ENCODE results near the gene NOP14. TPM values are rescaled to one million over a fixed set of nuclear protein-coding genes. Genes with fewer than 3 reads are reported as not detected.

The NOP14 gene
- total and polyA plus RNA-seq, 9 donors = 13.6 to 39.7 (median 28.3) TPM

- H3K9me3 ChIP-seq = no peaks in the 10 kb centered on the region
- no peaks in the 10 kb centered on the region for H3K4me1 ChIP-seq (ENCODE audit: insufficient read depth)
- no peak for DNase-seq
- no peak for TF ChIP-seq POLR2A (IDR thresholded peaks at IDR 0.05)
- no peak for TF ChIP-seq CTCF (IDR thresholded peaks at IDR 0.05)
- no peak for TF ChIP-seq EP300 (IDR thresholded peaks at IDR 0.05)
- no peak overlapping the region for H3K27ac ChIP-seq
- intact Hi-C loops (cut with DNase I) = loop anchor here in 1 of 4 donors (10.0 kb wide), 1 partner anchor 46 kb away; no protein-coding TSS in a partner anchor
- no peak overlapping the region for H3K4me3 ChIP-seq
- no peaks in the 10 kb centered on the region for H3K27me3 ChIP-seq
- WGBS, 3 donors = 78 to 81% (median 79%) methylated on average over 7 of the region's 7 CpGs
- no peaks in the 10 kb centered on the region for H3K36me3 ChIP-seq
These were observed 52.8 kb downstream of the NOP14 start for GRCh38 chr4:2910409-2910808.

DNA sequence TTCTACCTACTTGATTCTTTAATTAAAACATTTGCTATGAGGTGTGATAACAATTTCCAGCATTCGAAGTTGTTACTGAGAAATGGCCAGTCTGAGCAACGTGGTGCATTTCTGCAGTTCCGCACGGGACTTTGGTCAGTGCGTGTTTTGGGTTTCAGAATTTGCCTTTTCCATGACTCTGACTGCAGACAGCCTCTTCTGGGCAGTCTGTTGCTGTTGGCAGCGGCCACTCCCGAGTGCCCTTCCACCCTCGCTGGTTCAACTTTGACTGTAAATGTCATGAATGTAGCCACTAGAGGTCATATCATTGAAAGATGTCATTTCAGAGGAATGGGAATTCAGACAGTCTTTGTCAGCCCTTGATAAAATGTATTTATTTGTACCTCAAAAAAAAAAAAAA, 53.6 kb downstream of the NOP14 start:
- no peaks in the 10 kb centered on the region for H3K27me3 ChIP-seq
- 75 to 82% (median 81%) methylated on average over 8 of the region's 8 CpGs for WGBS, 3 donors
- no peaks in the 10 kb centered on the region for H3K36me3 ChIP-seq
- H3K4me1 ChIP-seq (ENCODE audit: insufficient read depth) = no peaks in the 10 kb centered on the region
- H3K9me3 ChIP-seq = no peaks in the 10 kb centered on the region
- H3K4me3 ChIP-seq = no peak overlapping the region
- TF ChIP-seq CTCF (IDR thresholded peaks at IDR 0.05) (no peak), POLR2A (IDR thresholded peaks at IDR 0.05) (no peak), EP300 (IDR thresholded peaks at IDR 0.05) (no peak)
- DNase-seq = no peak
- no peak overlapping the region for H3K27ac ChIP-seq
- intact Hi-C loops (cut with DNase I) = no loop called here

- TF ChIP-seq EP300 (IDR thresholded peaks at IDR 0.05) (no peak), CTCF (IDR thresholded peaks at IDR 0.05) (no peak), POLR2A (IDR thresholded peaks at IDR 0.05) (no peak)
- H3K27ac ChIP-seq = no peak overlapping the region
- H3K4me1 ChIP-seq (ENCODE audit: insufficient read depth) = no peaks in the 10 kb centered on the region
- DNase-seq = no peak
- no peaks in the 10 kb centered on the region for H3K27me3 ChIP-seq
- H3K4me3 ChIP-seq = no peak overlapping the region
- H3K9me3 ChIP-seq = no peaks in the 10 kb centered on the region
- intact Hi-C loops (cut with DNase I) = no loop called here
- 85 to 91% (median 90%) methylated on average over 7 of the region's 7 CpGs for WGBS, 3 donors
- no peaks in the 10 kb centered on the region for H3K36me3 ChIP-seq
These were observed 54.5 kb downstream of the NOP14 start for GRCh38 chr4:2908686-2909085.

GRCh38 chr4:2907706-2908293, 55.4 kb downstream of the NOP14 start:
- WGBS, 3 donors = 90 to 92% (median 91%) methylated on average over 11 of the region's 11 CpGs
- no peaks in the 10 kb centered on the region for H3K4me1 ChIP-seq (ENCODE audit: insufficient read depth)
- no peaks in the 10 kb centered on the region for H3K36me3 ChIP-seq
- intact Hi-C loops (cut with DNase I) = no loop called here
- no peak for DNase-seq
- no peaks in the 10 kb centered on the region for H3K27me3 ChIP-seq
- H3K27ac ChIP-seq = no peak overlapping the region
- TF ChIP-seq CTCF (IDR thresholded peaks at IDR 0.05) = no peak
- TF ChIP-seq POLR2A (IDR thresholded peaks at IDR 0.05) = no peak
- no peak for TF ChIP-seq EP300 (IDR thresholded peaks at IDR 0.05)
- H3K4me3 ChIP-seq = no peak overlapping the region
- H3K9me3 ChIP-seq = no peaks in the 10 kb centered on the region
